Liver (tissue), 9 donors: Measurements from ENCODE around the gene RMI1. TPM values are rescaled to one million over a fixed set of nuclear protein-coding genes. Genes with fewer than 3 reads are reported as not detected.

Source experiments
- DNase-seq: peaks from one replicate; pipeline ENCODE4 v3.0.0-alpha.2; 2017; ENCODE audit warnings: low spot score
- H3K27ac ChIP-seq, 2 donors: one replicate each; pipeline ENCODE4 v1.7.0; 2013; ENCODE audit warnings: inconsistent platforms in 2 of 2, low read length in 2 of 2, control low read depth in 1 of 2, low read depth in 1 of 2, mild to moderate bottlenecking in 1 of 2
- H3K27me3 ChIP-seq, 4 donors: one replicate each; pipeline versions ENCODE4 v1.6.1 to v1.7.0; 2013; ENCODE audit warnings: low read length in 3 of 4, inconsistent platforms in 1 of 4, mild to moderate bottlenecking in 1 of 4, moderate library complexity in 1 of 4; ENCODE audit not compliant: control insufficient read depth in 4 of 4, insufficient read depth in 4 of 4
- H3K36me3 ChIP-seq, 4 donors: one replicate each; pipeline versions ENCODE4 v1.6.1 to v1.7.0; 2013; ENCODE audit warnings: low read length in 3 of 4, mild to moderate bottlenecking in 3 of 4, low read depth in 1 of 4, moderate library complexity in 1 of 4; ENCODE audit not compliant: control insufficient read depth in 4 of 4, insufficient read depth in 3 of 4
- H3K4me1 ChIP-seq, 4 donors: one replicate each; pipeline versions ENCODE4 v1.6.1 to v1.7.0; 2013; ENCODE audit warnings: low read length in 3 of 4, mild to moderate bottlenecking in 3 of 4, moderate library complexity in 1 of 4; ENCODE audit not compliant: control insufficient read depth in 4 of 4, insufficient read depth in 4 of 4
- H3K4me3 ChIP-seq, 3 donors: one replicate each; pipeline versions ENCODE4 v1.6.1 to v1.7.0; 2013; ENCODE audit warnings: low read length in 3 of 3, control low read depth in 1 of 3, low read depth in 1 of 3, mild to moderate bottlenecking in 1 of 3
- H3K9ac ChIP-seq, 2 donors: one replicate each; pipeline ENCODE4 v1.7.0; 2013; ENCODE audit warnings: low read length in 2 of 2, mild to moderate bottlenecking in 2 of 2, moderate library complexity in 2 of 2, control low read depth in 1 of 2, low read depth in 1 of 2
- H3K9me3 ChIP-seq, 4 donors: one replicate each; pipeline versions ENCODE4 v1.6.1 to v1.7.0; 2013; ENCODE audit warnings: low read length in 3 of 4; ENCODE audit not compliant: control insufficient read depth in 4 of 4
- EGR1 ChIP-seq, 2 donors: IDR thresholded peaks; 2 replicates each; pipeline ENCODE4 v1.6.1; 2016 to 2018; ENCODE audit warnings: antibody characterized with exemption in 2 of 2, low read depth in 2 of 2
- FOXA1 ChIP-seq: IDR thresholded peaks from 2 replicates; pipeline ENCODE4 v1.6.1; 2016; ENCODE audit warnings: antibody characterized with exemption
- FOXA2 ChIP-seq: IDR thresholded peaks from 2 replicates; pipeline ENCODE4 v1.6.1; 2016; ENCODE audit warnings: antibody characterized with exemption
- GABPA ChIP-seq, 2 donors: IDR thresholded peaks in 1 of 2; conservative IDR thresholded peaks in 1 of 2; 2 replicates each; pipeline ENCODE4 v1.6.1; 2016; ENCODE audit warnings: antibody characterized with exemption in 2 of 2, mild to moderate bottlenecking in 1 of 2, moderate library complexity in 1 of 2
- HNF4A ChIP-seq, 2 donors: conservative IDR thresholded peaks; 2 replicates each; pipeline ENCODE4 v1.6.1; 2016; ENCODE audit warnings: antibody characterized with exemption in 2 of 2, mild to moderate bottlenecking in 2 of 2
- HNF4G ChIP-seq: IDR thresholded peaks from 2 replicates; pipeline ENCODE4 v1.6.1; 2016; ENCODE audit warnings: antibody characterized with exemption
- JUND ChIP-seq, 2 donors: IDR thresholded peaks; 2 replicates each; pipeline ENCODE4 v1.6.1; 2016; ENCODE audit warnings: antibody characterized with exemption in 2 of 2
- NR2F2 ChIP-seq: IDR thresholded peaks from 2 replicates; pipeline ENCODE4 v1.6.1; 2016; ENCODE audit warnings: antibody characterized with exemption
- RAD21 ChIP-seq, 2 donors: IDR thresholded peaks; 2 replicates each; pipeline ENCODE4 v1.6.1; 2016; ENCODE audit warnings: antibody characterized with exemption in 2 of 2, mild to moderate bottlenecking in 2 of 2
- RXRA ChIP-seq, 2 donors: IDR thresholded peaks; 2 replicates each; pipeline ENCODE4 v1.6.1; 2017 to 2018; ENCODE audit warnings: antibody characterized with exemption in 2 of 2, mild to moderate bottlenecking in 1 of 2
- SP1 ChIP-seq: IDR thresholded peaks from 2 replicates; pipeline ENCODE4 v1.6.1; 2018; ENCODE audit warnings: antibody characterized with exemption, mild to moderate bottlenecking
- YY1 ChIP-seq: IDR thresholded peaks from 2 replicates; pipeline ENCODE4 v1.6.1; 2016; ENCODE audit warnings: antibody characterized with exemption, mild to moderate bottlenecking
- WGBS: extraction: QIAGEN DNeasy Blood & Tissue Kit; methylation state at CpG from one replicate; pipeline ENCODE4 v1.1.7; 2013; 5-methylcytosine and 5-hydroxymethylcytosine counted together
- polyA plus RNA-seq, 2 donors: library from polyadenylated mRNA; stranded (reverse) in 1 of 2; unstranded in 1 of 2; fragments of 200-250 nt in 1 of 2; fragments of >200 nt in 1 of 2; fragmentation: Nextera tagmentation in 1 of 2; extraction: Ambion mirVana in 1 of 2; gene quantifications; one replicate each; pipeline versions ENCODE4 v1.2.1 to v1.2.3, GENCODE V29; 2013 to 2015
- total RNA-seq, 2 donors: library from RNA; depleted of rRNA; stranded (reverse); fragments of >200 nt; gene quantifications; one replicate each; pipeline ENCODE4 v1.2.3, GENCODE V29; 2014
- TF ChIP-seq, protein P1 (sequence below): IDR thresholded peaks from 2 replicates; pipeline ENCODE4 v1.6.1; 2016; ENCODE audit warnings: antibody characterized with exemption
- TF ChIP-seq, protein P2 (sequence below): IDR thresholded peaks from 2 replicates; pipeline ENCODE4 v1.6.1; 2016; ENCODE audit warnings: antibody characterized with exemption
- donor health status: healthy.
- donor health status: healthy.
- donor health status: healthy.
- donor health status: healthy.
- donor health status: healthy.

RMI1 gene
- total and polyA plus RNA-seq, 4 donors, result 2.0 to 10.4 (median 4.0) TPM

- H3K27me3 ChIP-seq, result no peaks in the 10 kb centered on the region
- DNase-seq, result no peak
- peaks cover 4 to 5% (median 5%) of the 10 kb centered on the region in 4 donors for H3K4me1 ChIP-seq
- H3K36me3 ChIP-seq, result peaks cover 13 to 49% (median 44%) of the 10 kb centered on the region in 4 donors
- WGBS, result 88% methylated on average over 1 of the region's 1 CpG
- H3K9ac ChIP-seq, result no peak overlapping the region
- TF ChIP-seq HNF4G (no peak), GABPA (IDR thresholded peaks at IDR 0.05 in 1 of 2, conservative IDR thresholded peaks at IDR 0.05 in 1 of 2) (no peak), FOXA1 (no peak), EGR1 (IDR thresholded peaks at IDR 0.05; ENCODE audit: low read depth in 2 of 2) (no peak)
- TF ChIP-seq, protein P1, sequence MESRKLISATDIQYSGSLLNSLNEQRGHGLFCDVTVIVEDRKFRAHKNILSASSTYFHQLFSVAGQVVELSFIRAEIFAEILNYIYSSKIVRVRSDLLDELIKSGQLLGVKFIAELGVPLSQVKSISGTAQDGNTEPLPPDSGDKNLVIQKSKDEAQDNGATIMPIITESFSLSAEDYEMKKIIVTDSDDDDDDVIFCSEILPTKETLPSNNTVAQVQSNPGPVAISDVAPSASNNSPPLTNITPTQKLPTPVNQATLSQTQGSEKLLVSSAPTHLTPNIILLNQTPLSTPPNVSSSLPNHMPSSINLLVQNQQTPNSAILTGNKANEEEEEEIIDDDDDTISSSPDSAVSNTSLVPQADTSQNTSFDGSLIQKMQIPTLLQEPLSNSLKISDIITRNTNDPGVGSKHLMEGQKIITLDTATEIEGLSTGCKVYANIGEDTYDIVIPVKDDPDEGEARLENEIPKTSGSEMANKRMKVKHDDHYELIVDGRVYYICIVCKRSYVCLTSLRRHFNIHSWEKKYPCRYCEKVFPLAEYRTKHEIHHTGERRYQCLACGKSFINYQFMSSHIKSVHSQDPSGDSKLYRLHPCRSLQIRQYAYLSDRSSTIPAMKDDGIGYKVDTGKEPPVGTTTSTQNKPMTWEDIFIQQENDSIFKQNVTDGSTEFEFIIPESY, result no peak
- no peaks in the 10 kb centered on the region for H3K9me3 ChIP-seq
- no peak overlapping the region for H3K4me3 ChIP-seq
- H3K27ac ChIP-seq, result no peak overlapping the region
Measured at GRCh38 chr9:83967073-83967472, 13.5 kb upstream of the RMI1 start.

DNA sequence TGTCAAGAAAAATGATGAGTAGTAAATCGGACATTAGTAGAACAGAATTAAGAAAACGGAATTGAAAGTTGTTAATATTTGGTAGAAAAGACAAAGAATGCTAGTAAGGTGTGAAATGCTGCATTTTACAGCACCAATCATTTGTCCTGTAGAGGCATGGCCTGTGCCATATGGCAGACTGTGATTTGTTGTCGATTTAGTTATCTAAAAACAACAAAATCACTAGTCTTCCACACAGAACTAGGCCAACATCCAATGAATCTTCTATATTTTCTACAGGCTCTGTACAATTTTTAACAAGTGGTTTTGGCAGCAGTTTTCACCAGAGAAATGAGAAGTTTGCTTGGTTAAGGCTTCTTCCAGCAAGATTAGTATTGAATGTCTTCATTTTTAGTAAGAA is 11.0 kb upstream of the RMI1 start:
- H3K27ac ChIP-seq, result no peak overlapping the region
- H3K4me1 ChIP-seq, result peaks cover 0 to 2% (median 0%) of the 10 kb centered on the region in 4 donors
- DNase-seq, result no peak
- no peaks in the 10 kb centered on the region for H3K27me3 ChIP-seq
- no peak for TF ChIP-seq HNF4G
- TF ChIP-seq SP1, result no peak
- TF ChIP-seq, protein P1, result no peak
- TF ChIP-seq, protein P2, sequence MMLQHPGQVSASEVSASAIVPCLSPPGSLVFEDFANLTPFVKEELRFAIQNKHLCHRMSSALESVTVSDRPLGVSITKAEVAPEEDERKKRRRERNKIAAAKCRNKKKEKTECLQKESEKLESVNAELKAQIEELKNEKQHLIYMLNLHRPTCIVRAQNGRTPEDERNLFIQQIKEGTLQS, result no peak
- TF ChIP-seq NR2F2, result no peak
- no peak for TF ChIP-seq JUND (IDR thresholded peaks at IDR 0.05)
- no peak for TF ChIP-seq YY1
- TF ChIP-seq FOXA2, result no peak
- no peak for TF ChIP-seq FOXA1
- TF ChIP-seq RAD21 (IDR thresholded peaks at IDR 0.05), result no peak
- no peak overlapping the region for H3K4me3 ChIP-seq
- 86% methylated on average over 3 of the region's 3 CpGs for WGBS
- H3K9ac ChIP-seq, result no peak overlapping the region
- peaks cover 17 to 72% (median 65%) of the 10 kb centered on the region in 4 donors for H3K36me3 ChIP-seq
- H3K9me3 ChIP-seq, result no peaks in the 10 kb centered on the region

GRCh38 chr9:83971485-83971884 is 9.1 kb upstream of the RMI1 start:
- no peaks in the 10 kb centered on the region for H3K27me3 ChIP-seq
- no peak for DNase-seq
- no peaks in the 10 kb centered on the region for H3K9me3 ChIP-seq
- WGBS, result 70% methylated on average over 6 of the region's 6 CpGs
- TF ChIP-seq RXRA (IDR thresholded peaks at IDR 0.05) (no peak), FOXA1 (no peak), HNF4A (conservative IDR thresholded peaks at IDR 0.05) (no peak), YY1 (no peak)
- no peak overlapping the region for H3K27ac ChIP-seq
- no peak overlapping the region for H3K9ac ChIP-seq
- H3K4me1 ChIP-seq, result peaks cover 0 to 5% (median under 1%) of the 10 kb centered on the region in 4 donors
- peaks cover 20 to 86% (median 82%) of the 10 kb centered on the region in 4 donors for H3K36me3 ChIP-seq
- H3K4me3 ChIP-seq, result no peak overlapping the region
